ENCODE data around the gene FOXE3. TPM values are rescaled to one million over a fixed set of nuclear protein-coding genes. Genes with fewer than 3 reads are reported as not detected.

Gene FOXE3
- total and polyA plus RNA-seq, 10 of the 15 experiments (the other 5 are each of a cell fraction or from before 2014, with no cell fraction given) = 0.13 TPM; not detected in 9

GRCh38 chr1:47388891-47389238 is 27.2 kb upstream of the FOXE3 start (continued):
- TF ChIP-seq EP300 (IDR thresholded peaks at IDR 0.05; ENCODE audit: borderline replicate concordance in 1 of 2, control insufficient read depth in 1 of 2, low read depth in 2 of 2, low read length in 2 of 2) = no peak
- TF ChIP-seq JUND (IDR thresholded peaks at IDR 0.05; ENCODE audit: low read depth, low read length) = no peak
- TF ChIP-seq E2F8 (IDR thresholded peaks at IDR 0.05; ENCODE audit: low read depth, partially characterized antibody) = no peak
- no peak for TF ChIP-seq USF1 (IDR thresholded peaks at IDR 0.05; ENCODE audit: borderline replicate concordance, extremely low read length, insufficient read depth, low read depth, low read length)
- no peak for TF ChIP-seq ATF2 (IDR thresholded peaks at IDR 0.05; ENCODE audit: low read length)
- TF ChIP-seq CBFB (IDR thresholded peaks at IDR 0.05; ENCODE audit: low read depth) = no peak
- TF ChIP-seq STAT3 (IDR thresholded peaks at IDR 0.05; ENCODE audit: low read depth, low read length) = no peak
- TF ChIP-seq CBX3 (IDR thresholded peaks at IDR 0.05; ENCODE audit: borderline replicate concordance, low read depth) = no peak
- no peak for TF ChIP-seq ZBTB40 (IDR thresholded peaks at IDR 0.05; ENCODE audit: borderline replicate concordance)
- no peak for TF ChIP-seq IRF5 (IDR thresholded peaks at IDR 0.05; ENCODE audit: borderline replicate concordance)
- peak; percentile 8 for TF ChIP-seq PBX3 (IDR thresholded peaks at IDR 0.05; ENCODE audit: insufficient replicate concordance, low read depth, low read length)
- peak; percentile 76 for TF ChIP-seq YY1 (IDR thresholded peaks at IDR 0.05; ENCODE audit: low read depth, low read length)
- no peak for TF ChIP-seq FOXK2 (IDR thresholded peaks at IDR 0.05)
- no peak for TF ChIP-seq HDGF (IDR thresholded peaks at IDR 0.05)
- no peak for TF ChIP-seq POLR2AphosphoS5 (IDR thresholded peaks at IDR 0.05; ENCODE audit: low read length)
- TF ChIP-seq NBN (IDR thresholded peaks at IDR 0.05) = no peak
- TF ChIP-seq RCOR1 (conservative IDR thresholded peaks at IDR 0.05; ENCODE audit: low read depth, low read length) = no peak
- TF ChIP-seq CREM (IDR thresholded peaks at IDR 0.05; ENCODE audit: low read depth) = no peak
- no peak for TF ChIP-seq POLR2A (IDR thresholded peaks at IDR 0.05; ENCODE audit: low read depth, low read length)
- TF ChIP-seq RAD51 (IDR thresholded peaks at IDR 0.05) = no peak
